ENCODE data around the gene ALOX5AP. TPM values are rescaled to one million over a fixed set of nuclear protein-coding genes. Genes with fewer than 3 reads are reported as not detected.

The ALOX5AP gene
- total RNA-seq, 1 experiment from 2014 or later: 1.5 TPM

GRCh38 chr13:30734439-30734838 lies 904 bp upstream of the ALOX5AP start:
- BruUV-seq (replicated peaks): no TSS peak
- ChIA-PET POLR2A (interaction anchor here (0.9 to 1.0 kb wide), 2 partner anchors 12 to 58 kb away, joined by 3 read pairs; no protein-coding TSS in a partner anchor), CTCF (interaction anchor here (0.8 to 1.0 kb wide), 2 partner anchors 35 to 43 kb away, joined by 3 read pairs; no protein-coding TSS in a partner anchor)
- Mint-ChIP-seq H3K36me3 (ENCODE audit: insufficient read depth, unreplicated experiment) (no peaks in the 10 kb centered on the region), H3K4me3 (ENCODE audit: unreplicated experiment) (no peak overlapping the region), H3K9me3 (ENCODE audit: unreplicated experiment) (no peaks in the 10 kb centered on the region), H3K27me3 (ENCODE audit: insufficient read depth, unreplicated experiment) (no peaks in the 10 kb centered on the region), H3K4me1 (ENCODE audit: insufficient read depth, unreplicated experiment) (peaks cover 11% of the 10 kb centered on the region), H3K27ac (ENCODE audit: low read depth, unreplicated experiment) (peak overlapping the region; percentile 67)
- intact Hi-C loops (cut with micrococcal nuclease): no loop called here
- DNase-seq (ENCODE audit: unreplicated experiment): peak; percentile 45
- no peak for TF ChIP-seq CTCF (IDR thresholded peaks at IDR 0.05; ENCODE audit: unreplicated experiment)

- CTCF ChIA-PET: interaction anchor here (0.6 kb wide), 1 partner anchor 278 kb away, joined by 4 read pairs; no protein-coding TSS in a partner anchor
These were observed 481 bp downstream of the ALOX5AP start for GRCh38 chr13:30735872-30736175.

GRCh38 chr13:30736461-30737320 lies 1.3 kb downstream of the ALOX5AP start:
- no peaks in the 10 kb centered on the region for H3K9me3 Mint-ChIP-seq (ENCODE audit: unreplicated experiment)
- no peak overlapping the region for H3K4me3 Mint-ChIP-seq (ENCODE audit: unreplicated experiment)
- intact Hi-C loops (cut with micrococcal nuclease): no loop called here
- no peak overlapping the region for H3K27ac Mint-ChIP-seq (ENCODE audit: low read depth, unreplicated experiment)
- no peaks in the 10 kb centered on the region for H3K36me3 Mint-ChIP-seq (ENCODE audit: insufficient read depth, unreplicated experiment)
- POLR2A ChIA-PET: no interaction called here
- H3K4me1 Mint-ChIP-seq (ENCODE audit: insufficient read depth, unreplicated experiment): peaks cover 24% of the 10 kb centered on the region
- no TSS peak for BruUV-seq (replicated peaks)
- CTCF ChIA-PET: no interaction called here
- DNase-seq (ENCODE audit: unreplicated experiment): no peak
- H3K27me3 Mint-ChIP-seq (ENCODE audit: insufficient read depth, unreplicated experiment): no peaks in the 10 kb centered on the region
- TF ChIP-seq CTCF (IDR thresholded peaks at IDR 0.05; ENCODE audit: unreplicated experiment): no peak

More at GRCh38 chr13:30735872-30736175, 481 bp downstream of the ALOX5AP start:
- no peak for DNase-seq (ENCODE audit: unreplicated experiment)
- Mint-ChIP-seq H3K9me3 (ENCODE audit: unreplicated experiment) (no peaks in the 10 kb centered on the region), H3K27me3 (ENCODE audit: insufficient read depth, unreplicated experiment) (no peaks in the 10 kb centered on the region), H3K4me1 (ENCODE audit: insufficient read depth, unreplicated experiment) (peaks cover 23% of the 10 kb centered on the region), H3K27ac (ENCODE audit: low read depth, unreplicated experiment) (no peak overlapping the region), H3K36me3 (ENCODE audit: insufficient read depth, unreplicated experiment) (no peaks in the 10 kb centered on the region), H3K4me3 (ENCODE audit: unreplicated experiment) (no peak overlapping the region)
- intact Hi-C loops (cut with micrococcal nuclease): no loop called here
- POLR2A ChIA-PET: no interaction called here
- TF ChIP-seq CTCF (IDR thresholded peaks at IDR 0.05; ENCODE audit: unreplicated experiment): no peak
- no TSS peak for BruUV-seq (replicated peaks)

GRCh38 chr13:30737511-30738337 lies 2.4 kb downstream of the ALOX5AP start:
- intact Hi-C loops (cut with micrococcal nuclease): no loop called here
- no peaks in the 10 kb centered on the region for H3K9me3 Mint-ChIP-seq (ENCODE audit: unreplicated experiment)
- no TSS peak for BruUV-seq (replicated peaks)
- H3K27me3 Mint-ChIP-seq (ENCODE audit: insufficient read depth, unreplicated experiment): no peaks in the 10 kb centered on the region
- no peaks in the 10 kb centered on the region for H3K36me3 Mint-ChIP-seq (ENCODE audit: insufficient read depth, unreplicated experiment)
- ChIA-PET CTCF (interaction anchor here (0.9 kb wide), 1 partner anchor 66 kb away, joined by 3 read pairs; no protein-coding TSS in a partner anchor), POLR2A (no interaction called here)
- H3K4me1 Mint-ChIP-seq (ENCODE audit: insufficient read depth, unreplicated experiment): peaks cover 25% of the 10 kb centered on the region
- TF ChIP-seq CTCF (IDR thresholded peaks at IDR 0.05; ENCODE audit: unreplicated experiment): no peak
- no peak for DNase-seq (ENCODE audit: unreplicated experiment)
- H3K4me3 Mint-ChIP-seq (ENCODE audit: unreplicated experiment): no peak overlapping the region
- H3K27ac Mint-ChIP-seq (ENCODE audit: low read depth, unreplicated experiment): no peak overlapping the region

Data from MCF 10A (cell line).